Epithelial cell of proximal tubule (primary cell): Measurements from ENCODE around the gene KRT6A. TPM values are rescaled to one million over a fixed set of nuclear protein-coding genes. Genes with fewer than 3 reads are reported as not detected.

Experiments
- DNase-seq: peaks from one replicate; pipeline ENCODE4 v3.0.0-alpha.2; 2011; ENCODE audit warnings: low read depth
- H3K4me3 ChIP-seq: 2 replicates; pipeline ENCODE4 v1.5.1; 2011; ENCODE audit warnings: low read depth, mild to moderate bottlenecking, low read length
- total RNA-seq: library from RNA; depleted of rRNA; stranded (reverse); fragments of >200 nt; gene quantifications from 2 replicates; pipeline ENCODE4 v1.2.3, GENCODE V29; 2015
- TF ChIP-seq, protein P1 (sequence below): conservative IDR thresholded peaks from 2 replicates; pipeline ENCODE4 v1.5.1; 2012; ENCODE audit warnings: low read depth, mild to moderate bottlenecking, low read length

Gene KRT6A
- total RNA-seq, 1 donor from 2014 or later: not detected

DNA sequence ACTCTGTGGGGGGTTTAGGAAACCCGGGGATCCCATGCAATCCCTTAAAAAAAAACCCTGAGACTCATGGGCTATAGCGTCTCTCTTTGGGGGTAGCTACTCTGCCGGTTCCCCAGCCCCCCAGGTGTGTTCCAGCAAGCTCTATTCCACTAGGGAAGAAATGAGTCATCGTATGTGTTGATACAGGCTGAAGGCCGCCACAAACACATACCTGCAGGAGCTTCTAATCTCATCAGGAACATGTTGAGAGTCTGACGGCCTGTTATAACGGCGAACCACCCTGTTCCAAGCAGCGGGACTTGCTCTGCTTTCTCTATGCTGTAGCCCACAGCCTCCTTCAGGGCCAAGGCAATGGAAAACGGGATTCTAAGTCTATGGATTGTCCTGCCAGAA is 28.1 kb upstream of the KRT6A start:
- H3K4me3 ChIP-seq: no peak overlapping the region
- TF ChIP-seq, protein P1, sequence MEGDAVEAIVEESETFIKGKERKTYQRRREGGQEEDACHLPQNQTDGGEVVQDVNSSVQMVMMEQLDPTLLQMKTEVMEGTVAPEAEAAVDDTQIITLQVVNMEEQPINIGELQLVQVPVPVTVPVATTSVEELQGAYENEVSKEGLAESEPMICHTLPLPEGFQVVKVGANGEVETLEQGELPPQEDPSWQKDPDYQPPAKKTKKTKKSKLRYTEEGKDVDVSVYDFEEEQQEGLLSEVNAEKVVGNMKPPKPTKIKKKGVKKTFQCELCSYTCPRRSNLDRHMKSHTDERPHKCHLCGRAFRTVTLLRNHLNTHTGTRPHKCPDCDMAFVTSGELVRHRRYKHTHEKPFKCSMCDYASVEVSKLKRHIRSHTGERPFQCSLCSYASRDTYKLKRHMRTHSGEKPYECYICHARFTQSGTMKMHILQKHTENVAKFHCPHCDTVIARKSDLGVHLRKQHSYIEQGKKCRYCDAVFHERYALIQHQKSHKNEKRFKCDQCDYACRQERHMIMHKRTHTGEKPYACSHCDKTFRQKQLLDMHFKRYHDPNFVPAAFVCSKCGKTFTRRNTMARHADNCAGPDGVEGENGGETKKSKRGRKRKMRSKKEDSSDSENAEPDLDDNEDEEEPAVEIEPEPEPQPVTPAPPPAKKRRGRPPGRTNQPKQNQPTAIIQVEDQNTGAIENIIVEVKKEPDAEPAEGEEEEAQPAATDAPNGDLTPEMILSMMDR: no peak
- DNase-seq: no peak

GRCh38 chr12:52519826-52520662 is 27.0 kb upstream of the KRT6A start, which contains the start of gene KRT5:
Gene KRT5 (minus strand): TSS chr12:52520394. CDS start chr12:52520296, 98 bp downstream.
- DNase-seq: no peak
- H3K4me3 ChIP-seq: no peak within 1 kb of the TSS
- TF ChIP-seq, protein P1: no peak

GRCh38 chr12:52519387-52519703 is 26.3 kb upstream of the KRT6A start:
- H3K4me3 ChIP-seq: no peak overlapping the region
- TF ChIP-seq, protein P1: no peak
- DNase-seq: no peak

- no peak overlapping the region for H3K4me3 ChIP-seq
- TF ChIP-seq, protein P1: no peak
- no peak for DNase-seq
Measured at GRCh38 chr12:52518574-52519386, 25.7 kb upstream of the KRT6A start.

DNA sequence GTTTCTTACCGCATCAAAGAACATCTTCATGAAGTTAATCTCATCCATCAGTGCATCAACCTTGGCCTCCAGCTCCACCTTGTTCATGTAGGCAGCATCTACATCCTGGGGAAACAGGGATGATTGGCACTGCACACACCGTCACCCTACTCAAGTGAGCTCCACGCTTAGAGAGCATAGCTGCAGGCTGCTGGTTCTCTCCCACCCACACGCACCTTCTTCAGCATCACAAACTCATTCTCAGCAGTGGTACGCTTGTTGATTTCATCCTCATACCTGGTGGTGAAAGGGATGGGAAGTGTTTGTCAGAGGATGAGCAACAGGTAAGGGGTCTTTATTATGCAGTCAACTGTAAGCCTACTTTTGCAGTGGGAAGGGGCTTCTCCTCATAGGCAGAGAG is 24.8 kb upstream of the KRT6A start:
- H3K4me3 ChIP-seq: no peak overlapping the region
- TF ChIP-seq, protein P1: no peak
- DNase-seq: no peak

- TF ChIP-seq, protein P1: no peak
- no peak overlapping the region for H3K4me3 ChIP-seq
- no peak for DNase-seq
Measured at GRCh38 chr12:52517005-52517835, 24.2 kb upstream of the KRT6A start.
